ENCODE measurements around the gene SYT7.
"Not testable (repeated sequence)": the region's sequence is repeated elsewhere in the genome, so short reads cannot be mapped to it uniquely, and the experiment has no call there.

Gene SYT7, protein sequence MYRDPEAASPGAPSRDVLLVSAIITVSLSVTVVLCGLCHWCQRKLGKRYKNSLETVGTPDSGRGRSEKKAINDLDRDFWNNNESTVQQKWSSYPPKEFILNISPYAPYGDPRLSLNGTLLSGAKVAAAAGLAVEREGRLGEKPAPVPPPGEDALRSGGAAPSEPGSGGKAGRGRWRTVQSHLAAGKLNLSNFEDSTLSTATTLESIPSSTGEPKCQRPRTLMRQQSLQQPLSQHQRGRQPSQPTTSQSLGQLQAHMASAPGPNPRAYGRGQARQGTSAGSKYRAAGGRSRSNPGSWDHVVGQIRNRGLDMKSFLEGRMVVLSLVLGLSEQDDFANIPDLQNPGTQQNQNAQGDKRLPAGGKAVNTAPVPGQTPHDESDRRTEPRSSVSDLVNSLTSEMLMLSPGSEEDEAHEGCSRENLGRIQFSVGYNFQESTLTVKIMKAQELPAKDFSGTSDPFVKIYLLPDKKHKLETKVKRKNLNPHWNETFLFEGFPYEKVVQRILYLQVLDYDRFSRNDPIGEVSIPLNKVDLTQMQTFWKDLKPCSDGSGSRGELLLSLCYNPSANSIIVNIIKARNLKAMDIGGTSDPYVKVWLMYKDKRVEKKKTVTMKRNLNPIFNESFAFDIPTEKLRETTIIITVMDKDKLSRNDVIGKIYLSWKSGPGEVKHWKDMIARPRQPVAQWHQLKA

DNA sequence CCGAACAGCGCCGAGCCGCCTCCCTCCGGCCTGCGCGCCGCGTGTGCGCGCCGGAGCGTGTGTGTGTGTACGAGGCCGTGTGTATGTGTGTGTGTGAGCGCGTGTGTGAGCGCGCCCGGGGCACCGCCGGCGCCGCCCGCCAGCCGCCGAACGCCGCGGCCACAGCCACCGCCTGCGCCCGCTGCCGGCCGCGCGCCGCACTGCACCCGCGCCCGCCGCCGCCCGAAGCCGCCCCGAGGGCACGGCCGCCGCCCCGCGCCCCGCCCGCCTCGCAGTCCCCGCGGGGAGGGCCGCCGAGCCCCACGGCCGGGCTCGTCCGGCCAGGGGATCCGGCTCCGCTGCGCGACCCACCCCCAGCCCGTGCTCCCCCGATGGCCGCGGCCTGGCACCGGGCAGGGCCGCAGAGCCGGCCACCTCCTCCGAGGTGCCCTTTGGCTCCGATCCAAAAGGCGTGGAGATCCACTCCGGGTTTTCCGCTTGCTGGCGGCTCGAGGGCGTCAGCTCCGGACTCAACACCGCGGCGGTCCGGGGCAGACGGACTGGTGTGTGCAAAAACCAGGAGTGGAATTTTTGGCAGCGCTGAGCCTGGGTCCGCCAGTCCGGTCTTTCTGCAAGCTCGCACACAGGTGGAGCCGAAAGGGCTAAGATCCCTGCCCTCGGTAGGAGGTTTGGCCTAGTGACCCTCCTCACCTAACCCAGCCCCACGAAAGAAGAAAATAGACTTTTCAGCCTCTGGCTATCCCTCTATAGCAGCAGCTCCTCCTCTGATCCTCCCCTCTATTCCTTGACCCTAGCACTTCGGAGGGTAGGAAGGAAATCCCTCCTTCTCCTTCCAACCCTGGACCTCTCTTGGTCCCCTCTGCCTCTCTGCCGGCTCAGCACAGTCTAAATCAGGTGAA is at the start of gene SYT7:
Gene SYT7, minus strand, starts transcription at position 47 of the 899 bp plus-strand sequence. CDS start 256 bp downstream, outside the sequence.
- peak; percentile 92 for DNase-seq

DNA sequence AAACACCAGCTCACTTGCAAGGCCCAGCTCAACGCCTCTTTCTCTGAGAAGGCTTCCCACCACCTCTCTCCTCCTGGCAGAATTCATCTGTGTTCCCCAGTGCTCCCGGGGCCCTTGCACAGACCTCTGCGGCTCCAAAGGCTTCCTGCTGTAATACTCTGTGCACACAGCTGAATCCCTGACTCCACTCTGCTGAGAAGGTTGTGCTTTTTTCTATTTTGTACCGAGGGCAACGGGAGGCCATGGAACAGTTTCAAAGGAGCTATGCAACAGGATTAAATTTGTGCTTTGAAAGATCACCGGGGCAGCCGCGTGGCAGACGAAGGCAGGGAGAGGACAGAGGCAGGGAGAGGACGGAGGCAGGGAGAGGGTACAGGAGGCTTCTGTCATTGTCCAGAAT is 49.2 kb upstream of the SYT7 start:
- DNase-seq, result no peak

DNA sequence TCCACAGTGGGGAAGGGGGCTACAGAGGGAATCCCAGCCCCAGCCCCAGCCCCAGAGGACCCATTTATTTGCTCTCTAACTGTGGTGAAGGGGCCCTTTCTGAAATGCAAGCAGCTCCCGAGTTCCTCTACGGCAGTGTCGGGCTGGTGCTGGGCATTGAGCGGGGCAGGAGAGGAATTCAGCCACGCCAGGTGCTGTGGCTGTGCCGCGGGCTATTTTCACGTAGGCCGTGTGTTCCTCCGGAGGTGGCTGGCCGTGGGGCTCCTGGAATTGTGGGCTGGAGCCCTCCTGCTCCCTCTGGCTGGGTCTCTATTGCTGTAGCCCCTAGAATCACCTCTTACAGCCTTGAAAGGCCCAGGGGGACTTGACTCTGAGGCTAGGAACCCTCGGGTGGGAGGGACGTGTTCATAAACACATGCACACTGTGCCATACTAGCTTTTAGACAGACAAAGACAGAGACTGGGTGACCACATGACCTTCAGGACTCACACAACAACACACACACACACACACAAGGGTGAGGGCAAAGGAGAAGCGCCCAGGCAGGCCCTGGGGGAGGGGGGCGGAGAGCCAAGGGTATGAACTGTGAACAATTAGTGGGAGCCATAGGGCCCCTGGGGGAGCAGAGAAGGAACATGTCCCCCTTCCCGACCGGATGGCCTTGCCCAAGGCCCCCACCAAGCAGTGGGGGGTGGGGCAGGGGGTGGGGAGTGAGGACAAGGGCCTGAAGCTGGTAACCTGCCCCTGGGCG is 48.4 kb upstream of the SYT7 start:
- DNase-seq, result no peak

DNA sequence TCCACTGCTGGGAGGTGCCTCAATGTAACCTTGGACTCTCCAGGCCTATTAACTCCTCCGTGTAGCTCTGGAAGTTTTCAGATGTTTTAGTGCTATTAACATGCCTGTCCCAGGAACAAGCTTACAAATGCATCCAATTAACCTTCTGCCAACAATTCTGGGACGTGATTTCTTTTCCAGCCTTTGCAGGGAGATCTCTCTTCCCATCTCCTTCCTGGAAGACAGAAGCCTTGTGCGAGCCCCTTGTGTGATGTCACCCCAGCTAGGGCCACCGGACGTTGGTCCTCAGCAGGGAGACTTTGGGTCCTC is 47.7 kb upstream of the SYT7 start:
- DNase-seq, result no peak

DNA sequence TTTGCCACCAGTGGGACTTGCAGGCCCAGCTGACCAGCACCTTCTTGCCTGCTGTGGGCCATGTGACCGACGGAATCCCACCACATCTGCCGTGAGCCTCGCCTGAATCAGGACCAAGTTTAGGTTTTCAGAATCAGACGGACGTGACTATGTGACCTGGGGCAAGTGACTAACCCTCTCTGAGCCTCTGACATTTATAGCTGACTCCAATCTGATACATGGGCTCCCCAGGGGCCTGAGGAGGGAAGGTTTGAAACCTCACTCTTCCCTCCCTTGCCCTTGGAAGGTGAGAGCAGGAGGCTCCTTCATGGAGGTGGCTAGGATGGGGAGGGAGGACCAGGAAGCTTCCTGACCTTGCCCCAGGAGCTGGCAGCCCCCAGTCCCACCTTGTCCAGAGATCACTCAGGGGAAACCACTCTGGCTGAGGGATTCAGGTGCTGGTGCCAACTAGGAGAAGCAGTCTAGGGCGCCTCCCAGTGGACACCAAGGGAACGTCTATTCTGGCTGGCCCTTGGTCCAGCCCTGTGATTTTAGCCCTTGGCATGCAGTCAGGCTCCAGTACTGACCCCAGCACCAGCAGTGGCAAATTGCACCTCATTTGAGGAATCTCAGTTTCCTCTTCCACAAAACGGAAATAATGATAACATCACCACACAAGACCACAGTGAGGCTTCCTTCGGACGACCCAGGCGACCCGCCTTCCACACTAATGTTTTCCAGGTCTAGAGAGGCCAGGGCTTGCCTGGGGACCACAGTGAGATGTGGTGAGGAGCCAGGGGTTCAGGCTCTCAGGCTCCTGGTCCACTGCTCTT is 47.2 kb upstream of the SYT7 start:
- no peak for DNase-seq

DNA sequence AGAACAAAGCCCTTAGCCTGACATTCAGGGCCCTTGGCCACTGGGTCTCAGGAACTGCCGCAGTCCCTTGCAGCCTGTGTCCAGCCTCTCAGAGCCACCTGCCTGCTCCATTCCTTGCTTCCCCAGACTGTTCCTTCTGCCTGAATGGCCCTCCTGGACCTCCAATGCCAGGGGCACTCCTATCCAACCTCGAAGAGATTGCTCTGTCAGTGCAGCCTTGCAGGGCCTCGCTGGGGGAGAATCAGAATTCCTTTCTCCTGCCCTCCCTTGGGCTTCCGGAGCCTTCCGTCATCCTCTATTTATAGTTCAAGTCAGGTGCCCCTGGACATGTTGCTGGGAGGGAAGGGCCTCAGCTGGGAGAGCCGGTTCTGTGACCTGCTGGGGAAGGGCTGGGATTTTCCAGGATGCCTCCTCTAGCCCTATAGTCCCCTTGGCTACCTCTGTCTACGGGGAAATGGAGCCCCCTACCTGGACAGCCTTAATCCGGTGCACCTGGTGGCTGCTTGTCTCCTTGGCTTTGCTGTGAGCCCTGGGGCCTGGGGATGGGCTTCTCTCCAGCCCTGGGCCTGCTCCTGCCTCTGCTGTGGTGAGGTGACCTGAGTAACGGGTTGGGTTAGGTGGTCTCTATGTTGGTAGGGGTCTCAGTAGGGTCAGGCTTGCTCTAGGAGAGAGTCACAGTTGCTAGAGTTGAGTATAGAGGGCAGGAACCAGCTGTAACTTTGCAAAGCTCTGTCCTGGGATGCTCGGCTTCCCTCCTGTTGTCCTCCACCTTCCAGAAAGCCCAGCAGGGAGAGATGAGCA is 45.9 kb upstream of the SYT7 start:
- no peak for DNase-seq

DNA sequence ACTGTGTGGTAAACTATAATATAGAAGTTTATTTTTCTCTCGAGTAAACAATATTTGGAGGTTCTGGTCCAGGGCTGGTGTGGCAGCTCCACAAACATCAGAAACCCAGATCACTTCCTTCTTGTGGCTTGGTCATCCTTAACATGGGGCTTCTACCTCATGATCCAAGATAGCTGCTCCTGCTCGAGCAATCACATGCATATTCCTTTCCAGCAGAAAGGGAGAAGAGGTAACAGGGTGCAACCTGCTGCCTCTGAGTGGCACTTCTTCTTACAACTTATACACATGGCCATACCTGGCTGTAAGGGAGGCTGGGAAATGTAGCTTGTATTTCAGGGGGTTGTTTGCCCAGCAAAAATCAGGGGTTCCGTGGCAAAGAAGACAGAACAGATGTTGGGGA is 44.6 kb upstream of the SYT7 start:
- no peak for DNase-seq

DNA sequence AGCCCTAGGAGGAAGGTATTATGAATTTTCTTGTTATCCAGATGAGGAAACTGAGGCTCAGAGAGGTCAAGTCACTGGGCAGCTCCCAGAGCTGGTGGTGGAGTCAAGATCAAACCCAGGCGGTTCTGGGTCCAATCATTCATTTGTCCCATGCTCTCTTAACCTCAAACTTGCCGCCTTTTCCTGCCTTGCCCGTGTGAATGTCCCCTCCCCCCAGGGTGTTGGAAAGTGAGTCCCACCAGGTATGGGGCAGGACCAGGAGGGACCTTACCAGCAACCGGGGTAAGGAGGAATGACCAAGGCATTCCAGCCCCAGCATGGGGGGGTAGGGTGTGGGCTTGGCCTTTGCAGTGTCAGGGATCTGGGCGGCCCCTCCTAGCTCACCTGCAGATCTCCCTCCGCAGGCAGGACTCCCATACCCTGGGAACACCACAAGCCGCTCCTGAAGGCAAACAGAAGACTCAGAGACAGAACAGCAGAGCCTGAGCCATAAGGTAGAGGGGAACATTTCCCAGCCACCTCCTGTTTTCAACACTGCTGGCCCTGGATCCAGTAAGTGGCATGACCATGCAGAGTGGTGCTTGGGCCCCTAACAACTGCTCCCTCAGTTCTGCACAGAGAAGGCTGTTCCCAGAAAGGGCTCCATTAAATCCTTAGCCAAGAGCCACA is 41.2 kb upstream of the SYT7 start:
- DNase-seq, result no peak

DNA sequence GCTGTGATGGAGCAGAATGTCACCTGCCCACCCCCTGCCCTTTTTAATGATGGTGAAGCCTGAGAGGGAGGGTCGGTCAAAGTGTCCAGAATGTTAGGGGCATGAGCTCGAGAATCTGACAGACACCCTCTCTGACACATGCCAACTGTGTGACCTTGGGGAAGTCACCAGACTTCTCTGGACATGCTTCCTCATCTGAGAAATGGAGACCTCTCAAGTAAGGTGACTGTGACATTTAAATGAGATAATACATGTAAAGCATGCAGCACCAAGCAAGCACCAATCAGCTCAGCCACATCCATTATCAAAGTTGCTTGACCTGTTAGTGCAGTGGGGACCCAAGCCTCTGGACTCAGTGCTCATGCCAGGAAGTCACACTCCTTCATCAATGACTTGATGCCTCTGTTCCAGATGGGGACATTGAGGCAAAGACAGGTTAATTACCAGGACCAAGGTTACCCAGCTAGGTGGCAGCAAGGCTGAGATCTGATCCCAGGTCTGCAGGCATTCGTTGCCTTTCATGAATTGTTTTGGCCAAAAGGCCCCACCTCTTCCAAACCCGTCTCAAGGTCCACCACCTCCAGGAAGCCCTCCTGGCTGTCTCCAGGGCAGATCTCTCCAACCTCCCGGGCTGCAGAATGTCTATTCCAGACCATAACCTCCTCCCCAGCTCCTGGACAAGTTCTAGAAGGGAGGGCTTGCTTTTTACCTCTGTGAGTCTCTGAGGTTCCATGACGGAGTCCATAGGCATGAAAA is 38.8 kb upstream of the SYT7 start:
- DNase-seq, result no peak

DNA sequence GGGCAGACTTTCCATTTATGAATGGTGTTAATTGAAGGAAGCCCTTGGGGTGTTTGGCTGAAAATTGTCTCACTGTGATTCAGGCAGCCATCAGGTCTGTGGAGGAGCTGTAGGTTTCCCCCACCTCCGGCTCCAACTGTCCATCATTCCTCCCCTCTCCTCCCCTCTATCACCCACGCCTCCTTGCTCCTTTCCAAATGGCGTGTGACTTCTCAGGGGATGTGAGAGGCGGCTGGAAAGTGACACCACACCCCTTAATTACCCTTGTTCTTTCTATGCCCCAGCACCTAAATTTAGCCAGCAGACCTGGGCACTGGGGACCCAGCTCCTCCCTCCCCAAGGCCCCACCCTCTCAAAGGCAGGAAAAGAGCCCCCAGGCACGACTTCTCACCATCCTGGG is 38.1 kb upstream of the SYT7 start:
- no peak for DNase-seq

DNA sequence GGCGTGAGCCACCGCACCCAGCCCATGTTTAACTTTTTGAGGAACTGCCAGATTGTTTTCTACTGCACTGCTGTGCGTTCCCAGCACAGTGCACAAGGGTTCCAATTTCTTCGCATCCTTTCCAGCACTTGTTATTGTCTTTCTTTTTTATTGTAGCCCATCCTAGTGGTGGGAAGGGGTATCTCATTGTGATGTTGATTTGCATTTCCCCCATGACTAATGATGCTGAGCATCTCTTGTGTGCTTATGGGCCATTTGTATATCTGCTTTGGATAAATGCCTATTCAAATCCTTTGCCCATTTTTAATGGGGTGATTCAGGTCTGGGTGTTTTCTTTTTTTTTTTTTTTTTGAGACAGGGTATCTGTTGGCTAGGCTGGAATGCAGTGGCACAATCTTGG is 36.6 kb upstream of the SYT7 start:
- DNase-seq, result no peak

DNA sequence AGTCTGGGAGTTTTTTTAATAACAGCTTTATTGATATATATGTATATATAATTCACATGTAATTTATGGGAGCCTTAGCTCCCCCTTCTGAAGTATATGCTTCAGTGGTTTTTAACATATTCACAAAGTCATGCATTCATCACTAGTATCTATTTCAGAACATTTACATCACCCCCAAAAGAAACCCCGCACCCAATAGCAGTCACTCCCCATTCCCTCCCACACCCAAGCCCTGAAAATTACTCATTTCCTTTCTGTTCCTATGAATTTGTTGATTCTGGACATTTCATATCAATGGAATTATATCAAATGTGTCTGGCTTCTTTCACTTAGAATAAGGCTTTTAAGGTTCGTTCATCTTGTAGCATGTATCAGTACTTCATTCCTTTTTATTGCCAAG is 35.6 kb upstream of the SYT7 start:
- DNase-seq, result no peak

DNA sequence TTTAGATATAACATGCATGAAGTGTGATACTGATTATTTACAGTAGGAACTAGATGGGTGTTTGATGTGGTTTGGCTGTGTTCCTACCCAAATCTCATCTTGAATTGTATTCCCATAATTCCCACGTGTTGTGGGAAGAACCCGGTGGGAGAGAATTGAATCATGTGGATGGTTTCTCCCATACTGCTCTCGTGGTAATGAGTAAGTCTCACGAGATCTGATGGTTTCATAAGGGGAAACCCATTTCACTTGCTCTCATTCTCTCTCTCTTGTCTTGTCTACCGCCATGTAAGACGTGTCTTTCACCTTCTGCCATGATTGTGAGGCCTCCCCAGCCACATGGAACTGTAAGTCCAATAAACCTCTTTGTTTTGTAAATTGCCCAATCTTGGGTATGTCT is 33.9 kb upstream of the SYT7 start:
- DNase-seq, result not testable (repeated sequence)

DNA sequence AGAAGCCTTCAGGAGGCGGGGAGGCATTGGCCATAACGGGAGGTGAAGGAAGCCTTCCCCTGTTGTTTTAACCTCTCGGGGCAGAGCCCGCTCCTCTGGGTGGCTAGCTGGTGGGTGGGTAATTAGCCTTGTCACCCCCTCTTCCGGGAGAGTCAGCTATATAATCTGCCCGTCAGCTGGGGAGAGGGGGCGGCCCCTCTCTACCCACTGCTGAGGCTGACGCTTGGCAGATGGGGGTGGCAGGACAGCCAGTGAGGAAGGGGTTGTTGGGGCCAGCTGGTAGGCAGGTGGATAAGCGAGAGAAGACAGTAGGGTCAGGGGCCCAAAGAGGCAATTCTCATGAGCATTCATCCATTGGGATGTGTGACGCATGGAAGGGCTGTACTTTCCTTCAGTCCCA is 33.0 kb upstream of the SYT7 start:
- no peak for DNase-seq

DNA sequence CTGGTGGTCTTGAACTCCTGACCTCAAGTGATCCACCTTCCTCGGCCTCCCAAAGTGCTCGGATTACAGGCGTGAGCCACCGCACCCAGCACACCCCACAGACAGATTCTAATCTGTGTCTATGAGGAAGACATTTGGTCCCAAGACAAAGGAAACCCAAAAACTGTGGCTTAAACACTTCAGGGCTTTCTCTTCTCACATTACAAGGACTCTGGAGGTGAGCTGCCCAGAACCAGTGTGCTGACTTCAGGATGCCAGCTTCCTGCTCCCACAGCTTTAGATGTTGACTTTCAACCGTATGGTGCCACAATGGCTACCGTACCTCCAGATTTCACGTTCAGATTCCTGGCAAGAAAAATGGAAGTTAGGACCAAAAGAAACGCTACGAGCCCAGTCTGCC is 32.2 kb upstream of the SYT7 start:
- DNase-seq, result no peak

DNA sequence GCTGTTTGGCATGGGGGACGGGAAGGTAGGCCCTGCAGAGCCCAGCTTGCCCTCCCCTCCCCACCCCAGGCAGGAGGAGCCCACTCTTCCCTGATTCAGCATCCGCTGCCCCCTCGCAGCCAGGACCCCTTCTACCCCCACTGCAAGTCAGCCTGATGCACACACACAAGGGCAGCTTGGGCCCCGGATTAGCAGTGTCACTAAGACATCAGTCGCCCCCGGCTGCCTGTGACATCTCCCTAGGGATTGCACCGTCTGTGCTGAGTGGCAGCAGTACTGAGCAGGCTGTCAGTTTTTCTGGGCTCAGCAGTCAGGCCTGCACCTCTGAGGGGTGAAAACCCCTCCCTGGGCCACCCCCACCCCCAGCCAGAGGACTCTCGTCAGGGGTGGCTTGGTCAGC is 30.4 kb upstream of the SYT7 start:
- no peak for DNase-seq

DNA sequence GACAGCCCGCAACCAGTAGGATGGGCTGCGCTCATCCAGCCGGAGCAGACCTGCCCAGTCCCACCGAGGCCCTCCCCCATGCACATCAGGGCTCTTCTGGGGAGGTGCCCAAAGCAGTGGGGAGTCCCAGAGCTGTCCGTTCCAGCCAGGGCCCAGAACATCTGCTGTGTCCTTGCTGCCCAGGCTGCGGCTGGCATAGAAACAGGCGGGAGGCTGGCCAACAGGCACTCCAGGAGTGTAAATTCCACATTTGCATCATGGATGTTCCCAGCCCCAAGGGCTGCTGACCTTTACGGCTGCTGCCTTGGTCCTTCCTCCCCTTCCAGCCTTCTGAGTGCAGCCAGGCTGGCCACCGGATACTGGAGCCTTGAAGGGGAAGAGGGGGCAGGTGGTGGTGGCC is 30.0 kb upstream of the SYT7 start:
- no peak for DNase-seq

DNA sequence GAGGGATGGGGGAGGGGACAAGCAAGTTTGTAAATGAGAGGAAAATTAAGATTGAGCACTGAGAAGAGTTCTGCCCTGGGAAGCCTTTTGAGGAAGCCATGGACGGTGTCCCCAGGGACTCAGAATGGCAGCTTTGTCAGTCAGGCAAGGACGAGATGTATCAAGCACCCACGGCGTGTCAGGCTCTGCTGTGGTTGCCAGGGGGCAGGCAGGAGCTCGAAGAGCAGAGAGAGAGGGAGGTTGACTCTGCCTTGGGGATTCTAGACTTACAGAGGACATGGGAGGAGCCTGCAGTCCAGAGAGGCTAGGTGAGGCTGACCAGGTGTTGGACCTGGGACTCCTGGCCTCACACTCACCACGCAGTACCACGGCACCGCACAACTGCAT is 29.1 kb upstream of the SYT7 start:
- DNase-seq, result no peak

DNA sequence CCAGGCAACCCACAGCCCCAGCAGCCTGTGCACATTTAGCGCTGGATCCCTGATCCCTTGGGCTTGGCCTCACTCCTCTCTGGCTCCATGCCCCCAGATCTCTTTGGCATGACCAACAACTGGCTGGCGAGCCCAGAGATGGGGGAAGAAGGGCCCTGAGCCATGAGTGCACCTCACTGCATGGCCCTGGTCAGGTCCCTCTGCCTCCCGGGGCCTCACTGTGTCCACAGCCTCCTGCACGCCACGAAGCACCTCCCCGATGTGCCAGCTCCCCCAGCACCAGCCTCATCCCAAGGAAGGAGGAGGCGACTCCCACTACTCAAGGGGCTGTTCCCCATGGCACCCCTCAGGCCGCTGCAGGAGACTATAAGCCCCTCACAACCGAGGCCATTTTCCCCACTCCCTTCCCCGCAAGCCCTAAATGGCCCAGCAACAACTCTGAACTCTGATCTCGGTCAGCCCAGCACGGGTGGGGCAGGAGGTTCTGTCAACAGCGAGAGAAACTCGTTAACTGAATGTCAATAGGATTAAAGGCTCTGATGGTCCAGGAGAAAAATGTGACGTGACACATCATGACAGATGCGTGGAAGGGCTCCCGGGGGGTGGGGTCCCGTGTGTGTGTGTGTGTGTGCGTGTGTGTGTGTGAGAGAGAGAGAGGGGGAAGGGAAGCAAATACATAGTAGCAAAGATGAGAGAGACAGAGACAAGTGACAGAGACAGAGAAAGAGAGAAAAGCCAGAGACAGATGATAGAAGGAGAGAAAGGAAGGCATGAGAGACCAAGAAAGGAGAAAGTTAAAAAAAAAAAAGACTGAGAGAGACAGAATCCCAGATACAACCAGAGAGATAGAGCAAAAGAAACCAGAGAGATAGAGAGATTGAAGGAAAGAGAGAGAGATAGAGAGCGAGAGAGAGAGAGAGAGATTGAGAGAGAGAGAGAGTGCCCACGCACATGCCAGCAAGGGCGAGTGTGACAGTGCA is 28.4 kb upstream of the SYT7 start:
- DNase-seq, result no peak
